GM12878 (cell line): ENCODE measurements around the gene CARHSP1.
A peak's percentile ranks its signal among the peaks of the same experiment; 100 is the strongest.

Source experiments
- CHD1 ChIP-seq: IDR thresholded peaks from 2 replicates; pipeline ENCODE4 v1.6.1; 2012; ENCODE audit warnings: low read depth, low read length, improper control_type of control experiment
- CTCF ChIP-seq, 3 experiments: IDR thresholded peaks in 2 of 3; conservative IDR thresholded peaks in 1 of 3; 2 replicates each; pipeline ENCODE4 v1.5.1; 2011; ENCODE audit warnings: low read depth in 3 of 3, low read length in 3 of 3, mild to moderate bottlenecking in 3 of 3, control low read depth in 2 of 3, moderate library complexity in 2 of 3, inconsistent platforms in 1 of 3, mixed read lengths in 1 of 3; ENCODE audit not compliant: control insufficient read depth in 2 of 3, insufficient read depth in 1 of 3; ENCODE audit errors: extremely low read depth in 1 of 3
- HDAC2 ChIP-seq: fragments of 200-600 bp; sonication (generic); IDR thresholded peaks from 2 replicates; pipeline ENCODE4 v1.6.1; 2017
- HDGF ChIP-seq: fragments of 450-650 bp; IDR thresholded peaks from 2 replicates; pipeline ENCODE4 v1.6.1; 2016; ENCODE audit warnings: antibody characterized with exemption
- NBN ChIP-seq: fragments of 450-650 bp; IDR thresholded peaks from 2 replicates; pipeline ENCODE4 v1.6.1; 2016
- NKRF ChIP-seq: fragments of 450-650 bp; conservative IDR thresholded peaks from 2 replicates; pipeline ENCODE4 v1.6.1; 2017; ENCODE audit warnings: mild to moderate bottlenecking, moderate library complexity
- POLR2A ChIP-seq: IDR thresholded peaks from 2 replicates; pipeline ENCODE4 v1.6.1; 2011; ENCODE audit warnings: low read depth, mild to moderate bottlenecking, low read length
- RBBP5 ChIP-seq: fragments of 200-600 bp; sonication (generic); conservative IDR thresholded peaks from 2 replicates; pipeline ENCODE4 v1.6.1; 2016
- SIN3A ChIP-seq: IDR thresholded peaks from 2 replicates; pipeline ENCODE4 v1.6.1; 2012; ENCODE audit warnings: low read depth, low read length, improper control_type of control experiment
- TF ChIP-seq, protein P1 (sequence below): IDR thresholded peaks from 2 replicates; pipeline ENCODE4 v1.6.1; 2012; ENCODE audit warnings: low read depth, low read length, improper control_type of control experiment
- TF ChIP-seq, protein P2 (sequence below): IDR thresholded peaks from 2 replicates; pipeline ENCODE4 v1.6.1; 2011; ENCODE audit warnings: mild to moderate bottlenecking, low read depth, low read length, moderate library complexity; ENCODE audit not compliant: insufficient replicate concordance

DNA sequence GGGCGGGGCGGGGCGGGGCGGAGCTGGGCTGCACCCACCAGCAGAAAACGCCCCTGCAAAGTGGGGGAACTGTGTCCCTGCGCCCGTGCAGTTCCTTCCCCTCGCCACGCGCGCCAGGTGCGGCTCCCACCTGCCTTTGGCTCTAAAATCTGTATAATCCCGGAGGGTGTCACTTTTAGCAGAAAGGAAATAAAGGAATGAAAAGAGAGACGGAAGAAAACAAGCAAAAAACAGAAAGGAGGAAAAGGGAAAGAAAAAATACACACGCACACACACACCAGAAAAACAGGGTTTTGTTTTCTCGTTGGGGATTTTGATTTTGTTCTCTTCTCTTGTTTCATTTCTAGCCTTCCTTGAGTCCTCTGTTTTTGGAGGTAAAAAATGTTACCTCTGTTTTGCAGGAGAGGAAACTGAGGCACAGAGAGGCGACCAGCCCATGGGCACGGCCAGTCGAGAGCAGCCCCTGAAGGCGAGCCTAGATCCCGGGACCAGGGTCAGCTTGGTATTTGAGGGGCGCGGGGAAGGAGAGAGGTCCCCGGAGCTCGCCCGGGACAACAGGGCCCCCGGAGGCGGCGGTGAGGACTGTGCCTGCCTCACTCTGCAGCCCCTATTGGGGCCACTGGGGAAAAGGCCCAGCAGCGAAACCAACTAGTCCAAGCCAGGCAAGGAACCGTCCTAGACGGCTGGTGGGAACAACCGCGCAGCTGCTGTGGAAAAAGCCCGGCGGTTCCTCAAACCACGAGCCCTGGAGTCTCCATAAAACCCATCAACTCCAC is 594 bp upstream of the CARHSP1 start:
- TF ChIP-seq RBBP5 (no peak), CHD1 (no peak), NKRF (no peak), SIN3A (no peak), HDAC2 (no peak), CTCF (IDR thresholded peaks at IDR 0.05 in 2 of 3, conservative IDR thresholded peaks at IDR 0.05 in 1 of 3; ENCODE audit: control insufficient read depth in 2 of 3, extremely low read depth in 1 of 3, insufficient read depth in 1 of 3, low read depth in 3 of 3, low read length in 3 of 3) (peak in 2 of 3 experiments; percentile 3 to 15; a peak in 1 of 6 replicates), POLR2A (peak; percentile 6; the same call in 1 of the 2 replicates), HDGF (no peak), NBN (no peak; the same call in 1 of the 2 replicates)
- TF ChIP-seq, protein P1, sequence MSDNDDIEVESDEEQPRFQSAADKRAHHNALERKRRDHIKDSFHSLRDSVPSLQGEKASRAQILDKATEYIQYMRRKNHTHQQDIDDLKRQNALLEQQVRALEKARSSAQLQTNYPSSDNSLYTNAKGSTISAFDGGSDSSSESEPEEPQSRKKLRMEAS: peak; percentile 63; the same call in 1 of the 2 replicates
- TF ChIP-seq, protein P2, sequence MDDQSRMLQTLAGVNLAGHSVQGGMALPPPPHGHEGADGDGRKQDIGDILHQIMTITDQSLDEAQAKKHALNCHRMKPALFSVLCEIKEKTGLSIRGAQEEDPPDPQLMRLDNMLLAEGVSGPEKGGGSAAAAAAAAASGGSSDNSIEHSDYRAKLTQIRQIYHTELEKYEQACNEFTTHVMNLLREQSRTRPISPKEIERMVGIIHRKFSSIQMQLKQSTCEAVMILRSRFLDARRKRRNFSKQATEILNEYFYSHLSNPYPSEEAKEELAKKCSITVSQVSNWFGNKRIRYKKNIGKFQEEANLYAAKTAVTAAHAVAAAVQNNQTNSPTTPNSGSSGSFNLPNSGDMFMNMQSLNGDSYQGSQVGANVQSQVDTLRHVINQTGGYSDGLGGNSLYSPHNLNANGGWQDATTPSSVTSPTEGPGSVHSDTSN: no peak
